ENCODE results near the gene SFXN4. TPM values are rescaled to one million over a fixed set of nuclear protein-coding genes. Genes with fewer than 3 reads are reported as not detected.

Gene SFXN4
- total and polyA plus RNA-seq, 9 of the 15 experiments (the other 6 are each of a cell fraction or from before 2014, with no cell fraction given): 40.1 to 97.8 (median 54.5) TPM

GRCh38 chr10:119103903-119104653 lies 61.4 kb downstream of the SFXN4 start, which contains the start of gene DENND10 (continued):
- TF ChIP-seq BCLAF1 (IDR thresholded peaks at IDR 0.05; ENCODE audit: borderline replicate concordance in 1 of 2, control insufficient read depth in 1 of 2, low read depth in 2 of 2, low read length in 1 of 2) (no peak), NFATC3 (IDR thresholded peaks at IDR 0.05) (no peak), CBX3 (IDR thresholded peaks at IDR 0.05; ENCODE audit: borderline replicate concordance in 1 of 2, low read length in 2 of 2) (no peak), NRF1 (conservative IDR thresholded peaks at IDR 0.05 in 1 of 2, IDR thresholded peaks at IDR 0.05 in 1 of 2) (peak in 1 of 2 experiments; percentile 32; a peak in 2 of 4 replicates), KLF1 (tag; IDR thresholded peaks at IDR 0.05) (no peak), MTA3 (IDR thresholded peaks at IDR 0.05; ENCODE audit: borderline replicate concordance) (no peak), RBM14 (IDR thresholded peaks at IDR 0.05; ENCODE audit: borderline replicate concordance, insufficient read depth, low read depth, low read length) (no peak)
- TF ChIP-seq, protein P1, sequence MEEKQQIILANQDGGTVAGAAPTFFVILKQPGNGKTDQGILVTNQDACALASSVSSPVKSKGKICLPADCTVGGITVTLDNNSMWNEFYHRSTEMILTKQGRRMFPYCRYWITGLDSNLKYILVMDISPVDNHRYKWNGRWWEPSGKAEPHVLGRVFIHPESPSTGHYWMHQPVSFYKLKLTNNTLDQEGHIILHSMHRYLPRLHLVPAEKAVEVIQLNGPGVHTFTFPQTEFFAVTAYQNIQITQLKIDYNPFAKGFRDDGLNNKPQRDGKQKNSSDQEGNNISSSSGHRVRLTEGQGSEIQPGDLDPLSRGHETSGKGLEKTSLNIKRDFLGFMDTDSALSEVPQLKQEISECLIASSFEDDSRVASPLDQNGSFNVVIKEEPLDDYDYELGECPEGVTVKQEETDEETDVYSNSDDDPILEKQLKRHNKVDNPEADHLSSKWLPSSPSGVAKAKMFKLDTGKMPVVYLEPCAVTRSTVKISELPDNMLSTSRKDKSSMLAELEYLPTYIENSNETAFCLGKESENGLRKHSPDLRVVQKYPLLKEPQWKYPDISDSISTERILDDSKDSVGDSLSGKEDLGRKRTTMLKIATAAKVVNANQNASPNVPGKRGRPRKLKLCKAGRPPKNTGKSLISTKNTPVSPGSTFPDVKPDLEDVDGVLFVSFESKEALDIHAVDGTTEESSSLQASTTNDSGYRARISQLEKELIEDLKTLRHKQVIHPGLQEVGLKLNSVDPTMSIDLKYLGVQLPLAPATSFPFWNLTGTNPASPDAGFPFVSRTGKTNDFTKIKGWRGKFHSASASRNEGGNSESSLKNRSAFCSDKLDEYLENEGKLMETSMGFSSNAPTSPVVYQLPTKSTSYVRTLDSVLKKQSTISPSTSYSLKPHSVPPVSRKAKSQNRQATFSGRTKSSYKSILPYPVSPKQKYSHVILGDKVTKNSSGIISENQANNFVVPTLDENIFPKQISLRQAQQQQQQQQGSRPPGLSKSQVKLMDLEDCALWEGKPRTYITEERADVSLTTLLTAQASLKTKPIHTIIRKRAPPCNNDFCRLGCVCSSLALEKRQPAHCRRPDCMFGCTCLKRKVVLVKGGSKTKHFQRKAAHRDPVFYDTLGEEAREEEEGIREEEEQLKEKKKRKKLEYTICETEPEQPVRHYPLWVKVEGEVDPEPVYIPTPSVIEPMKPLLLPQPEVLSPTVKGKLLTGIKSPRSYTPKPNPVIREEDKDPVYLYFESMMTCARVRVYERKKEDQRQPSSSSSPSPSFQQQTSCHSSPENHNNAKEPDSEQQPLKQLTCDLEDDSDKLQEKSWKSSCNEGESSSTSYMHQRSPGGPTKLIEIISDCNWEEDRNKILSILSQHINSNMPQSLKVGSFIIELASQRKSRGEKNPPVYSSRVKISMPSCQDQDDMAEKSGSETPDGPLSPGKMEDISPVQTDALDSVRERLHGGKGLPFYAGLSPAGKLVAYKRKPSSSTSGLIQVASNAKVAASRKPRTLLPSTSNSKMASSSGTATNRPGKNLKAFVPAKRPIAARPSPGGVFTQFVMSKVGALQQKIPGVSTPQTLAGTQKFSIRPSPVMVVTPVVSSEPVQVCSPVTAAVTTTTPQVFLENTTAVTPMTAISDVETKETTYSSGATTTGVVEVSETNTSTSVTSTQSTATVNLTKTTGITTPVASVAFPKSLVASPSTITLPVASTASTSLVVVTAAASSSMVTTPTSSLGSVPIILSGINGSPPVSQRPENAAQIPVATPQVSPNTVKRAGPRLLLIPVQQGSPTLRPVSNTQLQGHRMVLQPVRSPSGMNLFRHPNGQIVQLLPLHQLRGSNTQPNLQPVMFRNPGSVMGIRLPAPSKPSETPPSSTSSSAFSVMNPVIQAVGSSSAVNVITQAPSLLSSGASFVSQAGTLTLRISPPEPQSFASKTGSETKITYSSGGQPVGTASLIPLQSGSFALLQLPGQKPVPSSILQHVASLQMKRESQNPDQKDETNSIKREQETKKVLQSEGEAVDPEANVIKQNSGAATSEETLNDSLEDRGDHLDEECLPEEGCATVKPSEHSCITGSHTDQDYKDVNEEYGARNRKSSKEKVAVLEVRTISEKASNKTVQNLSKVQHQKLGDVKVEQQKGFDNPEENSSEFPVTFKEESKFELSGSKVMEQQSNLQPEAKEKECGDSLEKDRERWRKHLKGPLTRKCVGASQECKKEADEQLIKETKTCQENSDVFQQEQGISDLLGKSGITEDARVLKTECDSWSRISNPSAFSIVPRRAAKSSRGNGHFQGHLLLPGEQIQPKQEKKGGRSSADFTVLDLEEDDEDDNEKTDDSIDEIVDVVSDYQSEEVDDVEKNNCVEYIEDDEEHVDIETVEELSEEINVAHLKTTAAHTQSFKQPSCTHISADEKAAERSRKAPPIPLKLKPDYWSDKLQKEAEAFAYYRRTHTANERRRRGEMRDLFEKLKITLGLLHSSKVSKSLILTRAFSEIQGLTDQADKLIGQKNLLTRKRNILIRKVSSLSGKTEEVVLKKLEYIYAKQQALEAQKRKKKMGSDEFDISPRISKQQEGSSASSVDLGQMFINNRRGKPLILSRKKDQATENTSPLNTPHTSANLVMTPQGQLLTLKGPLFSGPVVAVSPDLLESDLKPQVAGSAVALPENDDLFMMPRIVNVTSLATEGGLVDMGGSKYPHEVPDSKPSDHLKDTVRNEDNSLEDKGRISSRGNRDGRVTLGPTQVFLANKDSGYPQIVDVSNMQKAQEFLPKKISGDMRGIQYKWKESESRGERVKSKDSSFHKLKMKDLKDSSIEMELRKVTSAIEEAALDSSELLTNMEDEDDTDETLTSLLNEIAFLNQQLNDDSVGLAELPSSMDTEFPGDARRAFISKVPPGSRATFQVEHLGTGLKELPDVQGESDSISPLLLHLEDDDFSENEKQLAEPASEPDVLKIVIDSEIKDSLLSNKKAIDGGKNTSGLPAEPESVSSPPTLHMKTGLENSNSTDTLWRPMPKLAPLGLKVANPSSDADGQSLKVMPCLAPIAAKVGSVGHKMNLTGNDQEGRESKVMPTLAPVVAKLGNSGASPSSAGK (IDR thresholded peaks at IDR 0.05): no peak
- TF ChIP-seq, protein P2, sequence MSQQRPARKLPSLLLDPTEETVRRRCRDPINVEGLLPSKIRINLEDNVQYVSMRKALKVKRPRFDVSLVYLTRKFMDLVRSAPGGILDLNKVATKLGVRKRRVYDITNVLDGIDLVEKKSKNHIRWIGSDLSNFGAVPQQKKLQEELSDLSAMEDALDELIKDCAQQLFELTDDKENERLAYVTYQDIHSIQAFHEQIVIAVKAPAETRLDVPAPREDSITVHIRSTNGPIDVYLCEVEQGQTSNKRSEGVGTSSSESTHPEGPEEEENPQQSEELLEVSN (IDR thresholded peaks at IDR 0.05; ENCODE audit: borderline replicate concordance in 1 of 2, extremely low read depth in 1 of 2, insufficient read depth in 1 of 2, insufficient read length in 1 of 2, low read depth in 1 of 2, low read length in 1 of 2, poor library complexity in 1 of 2, severe bottlenecking in 1 of 2): peak in 1 of 2 experiments; percentile 31
